Middle frontal gyrus (tissue), 1 donor: ENCODE data around the gene ARGLU1.

ENCODE experiments used
- DNase-seq: peaks from one replicate; pipeline ENCODE4 v3.0.0-alpha.2; 2015; ENCODE audit warnings: low spot score; ENCODE audit errors: extremely low spot score

The ARGLU1 gene

GRCh38 chr13:106587787-106588186 is 19.9 kb upstream of the ARGLU1 start:
- no peak for DNase-seq

- DNase-seq = no peak
These were observed 18.8 kb upstream of the ARGLU1 start for GRCh38 chr13:106586648-106587166.

- no peak for DNase-seq
These were observed 13.3 kb upstream of the ARGLU1 start for GRCh38 chr13:106581225-106581624.

- no peak for DNase-seq
These were observed 8.0 kb upstream of the ARGLU1 start for GRCh38 chr13:106575896-106576295.

- no peak for DNase-seq
These were observed 5.9 kb upstream of the ARGLU1 start for GRCh38 chr13:106573868-106574267.

- DNase-seq = no peak
These were observed 5.4 kb upstream of the ARGLU1 start for GRCh38 chr13:106573284-106573846.

- DNase-seq = no peak
These were observed 2.4 kb upstream of the ARGLU1 start for GRCh38 chr13:106570299-106570852.

- DNase-seq = no peak
These were observed 1.5 kb upstream of the ARGLU1 start for GRCh38 chr13:106569233-106570095.

GRCh38 chr13:106568299-106569003 is 514 bp upstream of the ARGLU1 start:
- no peak for DNase-seq

- DNase-seq = no peak
These were observed 1.1 kb downstream of the ARGLU1 start for GRCh38 chr13:106566641-106567473.

- DNase-seq = no peak
These were observed 2.7 kb downstream of the ARGLU1 start for GRCh38 chr13:106565127-106565775.

GRCh38 chr13:106562301-106562700 is 5.6 kb downstream of the ARGLU1 start:
- DNase-seq = no peak

GRCh38 chr13:106561551-106562170 is 6.3 kb downstream of the ARGLU1 start:
- no peak for DNase-seq

- DNase-seq = no peak
These were observed 7.1 kb downstream of the ARGLU1 start for GRCh38 chr13:106560821-106561220.

- DNase-seq = no peak
These were observed 9.4 kb downstream of the ARGLU1 start for GRCh38 chr13:106558527-106558926.

GRCh38 chr13:106555631-106556328 is 12.2 kb downstream of the ARGLU1 start:
- no peak for DNase-seq

GRCh38 chr13:106551751-106552150 is 16.2 kb downstream of the ARGLU1 start:
- DNase-seq = no peak

GRCh38 chr13:106551350-106551749 is 16.6 kb downstream of the ARGLU1 start:
- DNase-seq = no peak

GRCh38 chr13:106550570-106551135 is 17.3 kb downstream of the ARGLU1 start:
- DNase-seq = no peak
